HG03432 (cell line): ENCODE results near the gene NTN3.
"Not testable (repeated sequence)": the region's sequence is repeated elsewhere in the genome, so short reads cannot be mapped to it uniquely, and the experiment has no call there.

ENCODE experiments used
- ATAC-seq: cut with Tn5 transposase; IDR thresholded peaks from one replicate; pipeline ENCODE4 v1.9.1; 2021; ENCODE audit warnings: mild to moderate bottlenecking, moderate library complexity; ENCODE audit not compliant: unreplicated experiment

The NTN3 gene

GRCh38 chr16:2471016-2471652 lies at the start of gene NTN3:
TSS of gene NTN3 (plus strand) at chr16:2471297. CDS start at chr16:2471702, 405 bp downstream.
- ATAC-seq = no peak

DNA sequence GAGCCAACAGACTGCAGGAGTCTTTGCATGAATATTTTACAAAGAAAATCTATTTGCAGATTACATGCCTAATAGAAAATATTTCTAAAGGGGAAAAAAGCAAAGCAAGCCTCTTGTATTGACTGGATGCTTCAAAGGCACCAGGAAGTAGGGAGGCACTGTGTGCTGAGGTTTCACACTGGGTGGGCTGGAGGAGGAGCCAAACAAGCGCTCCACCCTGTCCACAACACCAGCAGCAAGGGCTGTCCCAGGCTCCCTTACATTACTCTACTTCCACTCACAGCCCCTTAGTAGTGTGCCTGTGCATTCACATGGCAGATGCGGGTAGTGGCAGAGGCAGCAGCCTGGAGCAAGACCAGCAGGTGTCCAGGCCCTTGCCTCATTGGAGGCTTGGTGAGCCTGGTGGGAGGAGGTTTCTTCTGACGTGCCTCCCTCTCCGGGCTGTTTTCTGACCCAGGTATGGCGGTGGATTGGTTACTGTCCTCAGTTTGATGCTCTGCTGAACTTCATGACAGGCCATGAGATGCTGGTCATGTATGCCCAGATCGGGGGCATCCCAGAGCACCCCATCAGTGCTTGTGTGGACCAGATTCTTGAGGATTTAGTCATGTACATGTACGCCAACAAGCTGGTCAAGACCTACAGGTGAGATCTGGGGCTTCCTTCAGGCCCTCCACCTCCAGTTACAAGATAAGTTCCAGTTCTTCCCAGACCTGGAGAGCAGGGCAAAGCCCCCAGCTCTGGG lies 48.8 kb upstream of the NTN3 start:
- ATAC-seq = no peak

- ATAC-seq = no peak
Observed at GRCh38 chr16:2424061-2425007, 46.8 kb upstream of the NTN3 start.

- ATAC-seq = no peak
Observed at GRCh38 chr16:2425008-2425518, 46.0 kb upstream of the NTN3 start.

DNA sequence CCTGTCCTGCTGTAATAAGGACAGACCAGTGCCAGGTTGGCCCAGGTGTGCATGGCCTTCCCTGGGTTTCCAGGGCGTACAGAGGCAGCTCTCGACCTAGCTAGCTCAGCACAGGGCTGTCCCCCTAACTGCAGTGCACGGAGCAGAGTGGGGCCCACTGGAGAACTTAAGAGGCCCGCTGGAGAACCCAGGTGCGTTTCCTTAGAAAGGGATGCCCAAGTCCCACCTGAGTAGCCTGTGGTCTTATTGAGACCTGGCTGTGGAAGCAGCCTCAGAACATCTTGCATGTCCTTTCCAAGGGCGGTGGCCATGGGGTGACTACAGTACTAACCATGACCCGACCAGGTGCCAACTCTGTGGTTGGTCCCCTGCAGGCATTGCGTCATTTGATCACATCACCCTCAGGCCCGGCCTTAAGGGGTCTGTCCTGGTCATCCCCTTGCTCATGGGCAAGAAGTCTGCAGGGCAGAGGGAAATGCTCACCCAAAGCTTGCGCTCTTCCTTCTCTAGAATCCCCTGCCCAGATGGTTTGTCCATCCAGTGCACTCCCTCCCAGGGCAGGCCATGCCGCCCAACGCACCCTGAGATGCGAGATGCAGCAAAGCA lies 45.2 kb upstream of the NTN3 start:
- no peak for ATAC-seq

DNA sequence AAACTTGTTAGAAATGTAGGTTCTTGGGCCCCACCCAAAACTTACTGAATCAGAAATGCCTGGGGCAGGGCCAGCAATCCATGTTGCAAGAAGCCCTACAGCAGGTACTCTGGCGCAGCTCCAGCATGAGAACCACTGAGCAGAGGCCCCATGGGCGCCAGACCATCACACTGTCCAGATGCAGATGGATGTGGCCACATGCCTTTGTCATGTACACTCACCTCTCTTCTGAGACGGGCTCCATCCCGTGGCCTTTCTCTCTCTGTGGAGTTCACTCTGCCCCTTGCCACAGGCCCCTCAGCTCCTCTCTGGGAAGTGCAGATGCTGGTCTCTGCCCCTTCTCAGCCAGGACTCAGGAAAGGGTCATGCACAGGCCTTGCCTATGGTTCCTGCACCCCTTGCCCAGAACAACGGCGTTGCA lies 44.1 kb upstream of the NTN3 start:
- no peak for ATAC-seq

DNA sequence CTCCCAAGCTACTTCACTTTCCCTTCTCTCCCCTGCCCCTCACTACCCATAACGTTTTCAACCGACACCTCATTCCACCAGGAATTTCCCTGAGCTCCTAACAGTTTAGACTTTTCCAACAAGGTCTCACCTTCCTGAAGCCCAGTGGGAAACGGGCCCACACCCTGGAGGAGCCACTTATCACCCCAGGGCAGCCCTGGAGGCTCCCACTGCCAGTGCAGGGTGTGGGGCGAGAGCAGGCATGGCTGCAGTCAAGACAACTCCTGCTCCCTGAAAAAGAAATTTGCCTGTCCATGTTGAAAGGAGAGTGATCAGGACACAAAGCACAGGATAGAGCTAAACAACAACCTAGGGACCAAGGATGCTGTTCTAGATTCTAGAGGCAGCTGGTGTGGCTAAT lies 43.6 kb upstream of the NTN3 start:
- ATAC-seq = no peak

DNA sequence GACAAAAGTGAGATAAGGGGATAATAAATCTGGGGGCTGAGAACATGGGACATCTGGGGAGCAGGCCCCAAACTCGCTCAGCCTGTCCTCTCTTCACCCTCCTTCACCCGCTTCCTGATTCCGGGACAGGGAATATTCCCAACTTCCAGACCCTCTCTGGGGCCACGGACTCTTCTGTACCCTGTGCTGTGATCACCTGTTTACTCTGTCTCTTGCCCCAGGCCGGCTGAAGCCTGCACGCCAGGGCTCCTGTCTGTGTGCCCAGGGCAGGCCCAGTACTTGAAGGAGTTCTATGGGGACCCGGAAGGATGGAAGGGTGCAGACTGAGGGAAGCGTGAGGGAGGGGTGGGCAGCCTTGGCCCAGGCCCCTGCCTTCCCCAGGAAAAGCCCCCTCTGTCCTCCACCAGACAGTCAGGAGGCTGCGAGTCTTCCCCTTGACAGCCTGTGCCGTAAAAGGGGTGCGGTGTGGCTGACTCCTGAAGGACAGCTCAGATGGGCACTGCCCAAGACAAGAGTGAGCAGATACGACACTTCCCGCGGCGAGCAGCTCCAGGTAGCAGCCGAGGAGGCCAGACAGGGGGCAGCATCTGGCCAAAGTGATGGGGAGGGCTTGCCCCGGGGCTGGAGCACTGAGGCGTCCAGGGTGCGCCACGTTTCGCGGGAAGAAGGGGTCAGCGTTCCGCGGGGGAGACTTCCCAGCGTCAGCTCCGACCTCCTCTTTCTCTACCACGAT lies 42.9 kb upstream of the NTN3 start:
- peak; percentile 13 for ATAC-seq

DNA sequence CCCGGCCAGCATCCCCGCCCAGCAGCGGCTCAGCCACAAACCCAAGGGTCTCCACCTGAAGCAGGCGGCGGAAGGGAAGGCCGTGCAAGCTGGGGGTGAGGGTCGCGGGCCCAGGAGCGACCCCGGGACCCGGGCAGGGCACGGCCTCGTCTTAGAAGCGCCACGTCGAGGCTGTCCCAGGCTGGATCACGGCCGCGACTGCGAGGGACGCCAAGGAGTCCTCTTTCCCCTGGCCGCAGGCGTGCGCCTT lies 42.4 kb upstream of the NTN3 start:
- ATAC-seq = peak; percentile 28

DNA sequence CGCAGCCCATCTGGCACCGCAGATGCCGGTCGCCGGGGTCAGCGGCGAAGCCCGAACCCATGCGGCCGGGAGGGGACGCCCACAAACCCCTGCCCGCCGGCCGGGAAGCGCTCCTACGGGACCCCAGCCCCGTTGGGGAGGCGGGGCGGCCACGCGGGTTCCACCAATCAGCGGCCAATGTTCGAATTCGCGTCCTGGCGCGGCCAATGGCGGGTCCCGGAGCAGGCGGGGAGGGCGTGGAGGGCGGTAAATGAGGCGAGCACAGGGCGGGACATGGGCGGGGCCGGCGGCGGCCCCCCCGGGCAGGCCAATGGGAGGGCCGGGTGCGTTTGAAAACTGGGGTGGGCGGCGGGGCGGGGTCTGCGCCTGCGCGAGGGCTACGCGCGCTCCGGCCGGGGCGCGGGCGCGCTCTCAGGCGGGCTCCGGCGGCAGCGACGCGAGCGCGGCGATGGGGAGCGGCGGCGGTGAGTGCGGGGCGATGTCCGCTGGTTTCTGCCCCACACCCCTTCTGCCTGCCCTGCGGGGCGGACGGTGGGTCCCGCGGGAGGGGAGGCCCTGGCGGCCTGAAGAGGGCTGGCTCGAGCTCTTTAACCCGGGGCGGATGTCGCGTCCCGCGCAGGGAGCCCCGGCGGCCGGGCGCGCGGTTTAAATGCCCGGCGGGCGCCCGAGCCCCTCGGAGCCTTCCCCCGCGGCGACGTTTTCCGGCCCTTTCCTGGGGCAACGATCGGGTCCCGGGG lies 41.9 kb upstream of the NTN3 start, which contains the start of gene CCNF:
Gene CCNF (plus strand): TSS at position 414 of the 737 bp plus-strand sequence. CDS start 35 bp downstream, at position 449.
- ATAC-seq = peak; percentile 82

DNA sequence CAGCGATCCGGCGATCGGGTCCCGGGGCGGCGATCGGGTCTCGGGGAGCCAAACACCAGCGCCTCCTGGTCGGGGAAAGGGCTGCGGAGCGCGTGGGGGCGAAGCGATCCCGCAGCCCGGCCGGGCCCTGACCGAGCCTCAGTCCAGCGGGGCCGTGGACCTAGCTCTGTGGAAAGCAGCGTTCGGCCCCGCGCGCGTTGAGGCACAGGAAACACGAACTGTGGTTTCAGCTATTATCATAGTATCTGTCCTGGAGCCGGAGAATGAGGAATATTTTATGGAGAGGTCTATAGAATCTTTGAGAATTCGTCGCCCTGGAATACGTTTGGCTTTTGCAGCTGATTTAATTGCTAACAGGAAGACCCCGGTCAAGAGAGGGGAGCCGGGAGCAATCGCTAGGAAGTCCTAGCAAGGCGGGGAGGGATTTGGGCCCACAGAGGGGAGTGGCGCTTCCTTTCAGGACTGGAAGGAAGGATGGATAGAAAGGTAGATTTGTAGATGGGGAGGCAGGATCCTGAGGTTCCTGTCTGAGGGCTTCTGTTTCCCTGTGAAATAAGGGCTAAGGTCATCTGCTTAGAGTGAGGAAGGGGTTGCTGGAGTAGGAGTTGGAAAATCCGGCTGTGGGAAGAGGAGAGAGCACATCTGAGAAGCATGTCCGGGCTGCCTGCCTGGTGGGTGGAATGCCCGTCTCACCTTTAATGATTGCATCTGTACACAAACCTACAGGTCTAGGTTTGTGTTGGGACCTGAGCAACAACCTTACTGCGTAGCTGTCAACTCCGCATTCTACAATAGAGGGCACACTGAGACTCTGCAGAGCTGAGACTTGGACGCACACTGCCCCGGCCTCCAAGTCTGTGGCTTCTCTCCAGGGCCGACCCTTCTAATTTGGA lies 41.1 kb upstream of the NTN3 start:
- peak; percentile 23 for ATAC-seq

DNA sequence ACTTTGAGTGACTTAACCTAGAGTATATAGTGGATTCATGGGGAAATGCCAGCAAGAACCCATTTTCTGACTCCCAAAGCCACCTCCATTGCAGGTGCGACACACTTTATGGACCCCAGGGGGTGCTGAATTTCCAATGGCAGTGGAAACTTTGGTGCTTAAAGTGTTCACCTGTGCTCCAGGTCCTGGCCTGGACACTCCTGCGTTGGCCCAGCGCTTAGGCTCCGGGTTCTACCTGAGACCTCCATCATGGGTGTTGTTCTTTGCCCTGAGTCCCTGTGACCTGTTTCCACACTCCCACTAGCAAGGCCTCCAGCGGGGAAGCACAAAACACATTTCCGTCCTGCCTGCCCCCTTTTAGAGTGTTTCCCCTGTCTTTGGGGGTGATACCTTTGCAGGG lies 38.8 kb upstream of the NTN3 start:
- ATAC-seq = no peak

- ATAC-seq = no peak
Observed at GRCh38 chr16:2432801-2433505, 38.1 kb upstream of the NTN3 start.

DNA sequence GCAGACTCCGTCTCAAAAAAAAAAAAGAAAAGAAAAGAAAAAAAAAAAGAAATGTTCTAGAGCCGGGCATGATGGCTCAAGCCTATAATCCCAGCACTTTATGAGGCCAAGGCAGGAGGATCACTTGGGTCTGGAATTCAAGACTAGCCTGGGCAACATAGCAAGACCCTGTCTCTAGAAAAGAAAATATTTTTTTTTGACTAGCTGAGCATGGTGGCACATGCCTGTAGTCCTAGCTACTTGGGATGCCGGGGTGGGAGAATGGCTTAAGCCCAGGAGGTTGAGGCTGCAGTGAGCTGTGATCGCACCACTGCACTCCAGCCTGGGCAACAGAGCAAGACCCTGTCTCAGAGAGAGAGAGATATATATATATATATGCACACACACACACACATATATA lies 35.9 kb upstream of the NTN3 start:
- not testable (repeated sequence) for ATAC-seq

GRCh38 chr16:2436110-2436509 lies 35.0 kb upstream of the NTN3 start:
- ATAC-seq = no peak

DNA sequence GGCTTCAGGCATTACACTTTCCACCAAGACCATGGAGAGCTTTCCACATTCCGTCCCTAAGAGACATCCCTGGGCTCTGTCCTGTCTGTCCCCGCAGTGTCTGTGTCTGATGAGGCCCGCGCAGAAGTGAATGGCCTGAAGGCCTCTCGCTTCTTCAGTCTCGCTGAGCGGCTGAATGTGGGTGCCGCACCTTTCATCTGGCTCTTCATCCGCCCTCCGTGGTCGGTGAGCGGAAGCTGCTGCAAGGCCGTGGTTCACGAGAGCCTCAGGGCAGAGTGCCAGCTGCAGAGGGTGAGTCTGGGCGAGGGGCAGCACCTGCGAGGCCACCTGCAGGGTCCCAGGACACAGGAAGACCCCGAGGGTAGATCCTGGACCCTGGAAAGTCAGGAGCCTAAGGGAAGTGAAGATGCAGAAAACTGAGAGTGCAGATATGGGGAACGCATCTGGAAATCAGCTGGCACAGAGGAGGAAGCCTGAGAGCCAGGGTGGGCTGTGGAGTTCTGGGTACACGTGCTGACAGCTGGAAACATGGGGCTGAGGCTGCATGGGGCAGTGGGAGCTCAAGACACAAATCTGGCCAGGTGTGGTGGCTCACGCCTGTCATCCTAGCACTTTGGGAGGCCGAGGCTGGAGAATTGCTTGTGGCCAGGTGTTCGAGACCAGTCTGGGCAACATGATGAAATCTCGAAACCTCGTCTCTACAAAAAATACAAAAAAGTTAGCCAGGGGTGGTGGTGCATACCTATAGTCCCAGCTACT lies 33.9 kb upstream of the NTN3 start:
- no peak for ATAC-seq

GRCh38 chr16:2438121-2438520 lies 33.0 kb upstream of the NTN3 start:
- ATAC-seq = no peak
